H1 (cell line): ENCODE results near the gene PNRC1. TPM values are rescaled to one million over a fixed set of nuclear protein-coding genes. Genes with fewer than 3 reads are reported as not detected.

Source experiments
- CTCF ChIA-PET: fragments of 300-600 bp; sonication (Branson Sonifier 250); formaldehyde crosslinking; loops from one replicate; lab custom pipeline; 2021; ENCODE audit not compliant: partially characterized antibody; lab: Charles Lee
- POLR2A ChIA-PET: fragments of 300-600 bp; sonication (Branson Sonifier 250); formaldehyde crosslinking; loops from one replicate; lab custom pipeline; 2021; ENCODE audit warnings: inconsistent platforms; ENCODE audit not compliant: partially characterized antibody; lab: Charles Lee
- DNase-seq, 2 experiments: peaks; one replicate each; pipeline versions ENCODE4 v3.0.0 to v3.0.0-alpha.2; 2010 to 2022; ENCODE audit warnings: low spot score in 2 of 2, low read depth in 1 of 2, mixed read lengths in 1 of 2
- FAIRE-seq: peaks from 2 replicates; lab custom pipeline; 2011; peaks lifted over from hg19 to GRCh38; lab: Jason Lieb, UNC
- H2AFZ ChIP-seq: 2 replicates; pipeline ENCODE4 v1.8.1; 2012; ENCODE audit warnings: low read length, inconsistent platforms
- H2AK5ac ChIP-seq: 2 replicates; pipeline ENCODE4 v1.6.1; 2013; ENCODE audit warnings: low read depth, low read length
- H2BK120ac ChIP-seq: replicated peaks from 2 replicates; pipeline ENCODE3; 2013; ENCODE audit warnings: low read depth, low read length, inconsistent platforms
- H2BK12ac ChIP-seq: 2 replicates; pipeline ENCODE4 v1.6.1; 2013; ENCODE audit warnings: low read depth, low read length
- H2BK15ac ChIP-seq: 2 replicates; pipeline ENCODE4 v1.6.1; 2013; ENCODE audit warnings: low read length
- H2BK20ac ChIP-seq: 2 replicates; pipeline ENCODE4 v1.6.1; 2013; ENCODE audit warnings: low read length
- H2BK5ac ChIP-seq: 2 replicates; pipeline ENCODE4 v1.6.1; 2013; ENCODE audit warnings: low read depth, low read length
- H3K14ac ChIP-seq: 2 replicates; pipeline ENCODE4 v1.6.1; 2013; ENCODE audit warnings: inconsistent platforms; ENCODE audit not compliant: insufficient read length
- H3K18ac ChIP-seq: 2 replicates; pipeline ENCODE4 v1.6.1; 2013; ENCODE audit warnings: low read length; ENCODE audit errors: extremely low read depth
- H3K23ac ChIP-seq: 2 replicates; pipeline ENCODE4 v1.6.1; 2013; ENCODE audit warnings: inconsistent platforms; ENCODE audit not compliant: insufficient read length
- H3K23me2 ChIP-seq: 2 replicates; pipeline ENCODE4 v1.6.1; 2013; ENCODE audit warnings: low read depth, low read length
- H3K27ac ChIP-seq: 2 replicates; pipeline ENCODE4 v1.6.1; 2011; ENCODE audit warnings: low read depth, low read length, inconsistent platforms
- H3K27me3 ChIP-seq, 4 experiments: replicated peaks in 1 of 4; 1 replicate in 1 of 4; 2 replicates in 3 of 4; pipeline versions ENCODE4 v1.6.1 to v1.8.1; 2011 to 2013; ENCODE audit warnings: low read length in 3 of 4, mild to moderate bottlenecking in 3 of 4, inconsistent platforms in 2 of 4, mixed read lengths in 2 of 4, moderate library complexity in 1 of 4; ENCODE audit not compliant: control insufficient read depth in 3 of 4, insufficient read depth in 3 of 4; ENCODE audit errors: extremely low read depth in 1 of 4
- H3K36me3 ChIP-seq, 4 experiments: 2 replicates each; pipeline versions ENCODE4 v1.6.1 to v1.8.1; 2011 to 2013; ENCODE audit warnings: mild to moderate bottlenecking in 4 of 4, low read length in 3 of 4, moderate library complexity in 2 of 4, control low read depth in 1 of 4, inconsistent platforms in 1 of 4; ENCODE audit not compliant: insufficient read depth in 4 of 4, control insufficient read depth in 2 of 4
- H3K4ac ChIP-seq: replicated peaks from 2 replicates; pipeline ENCODE3; 2013; ENCODE audit warnings: low read length, low read depth, mixed read lengths, inconsistent platforms; ENCODE audit not compliant: insufficient read length
- H3K4me1 ChIP-seq, 4 experiments: replicated peaks in 1 of 4; 1 replicate in 1 of 4; 2 replicates in 3 of 4; pipeline versions ENCODE4 v1.6.1 to v1.8.1; 2011 to 2013; ENCODE audit warnings: low read length in 3 of 4, inconsistent platforms in 2 of 4, mixed read lengths in 1 of 4; ENCODE audit not compliant: insufficient read depth in 4 of 4, control insufficient read depth in 3 of 4
- H3K4me2 ChIP-seq, 2 experiments: 2 replicates each; pipeline versions ENCODE4 v1.6.1 to v1.8.1; 2011 to 2013; ENCODE audit warnings: low read depth in 2 of 2, low read length in 2 of 2, control low read depth in 1 of 2, inconsistent platforms in 1 of 2, mild to moderate bottlenecking in 1 of 2; ENCODE audit not compliant: insufficient read depth in 1 of 2
- H3K4me3 ChIP-seq, 4 experiments: fragments of 200-600, 300-600 bp in 1 of 4; sonication (generic), shearing (Covaris generic), sonication (Bioruptor Twin) in 1 of 4; 2 replicates each; pipeline versions ENCODE4 v1.5.1 to v1.8.1; 2011 to 2016; ENCODE audit warnings: low read length in 4 of 4, low read depth in 3 of 4, control low read depth in 2 of 4, inconsistent platforms in 2 of 4, mild to moderate bottlenecking in 2 of 4, mixed read lengths in 1 of 4, moderate library complexity in 1 of 4; ENCODE audit not compliant: insufficient read depth in 2 of 4; ENCODE audit errors: extremely low read depth in 1 of 4
- H3K56ac ChIP-seq: replicated peaks from 2 replicates; pipeline ENCODE3; 2013; ENCODE audit warnings: low read depth, mild to moderate bottlenecking, mixed read lengths, low read length, inconsistent platforms; ENCODE audit not compliant: insufficient read length
- H3K79me1 ChIP-seq: 2 replicates; pipeline ENCODE4 v1.6.1; 2013; ENCODE audit warnings: low read depth, low read length, control low read depth
- H3K79me2 ChIP-seq, 2 experiments: 2 replicates each; pipeline versions ENCODE4 v1.6.1 to v1.8.1; 2012 to 2013; ENCODE audit warnings: low read length in 2 of 2, mild to moderate bottlenecking in 2 of 2, inconsistent platforms in 1 of 2; ENCODE audit not compliant: insufficient read depth in 2 of 2, control insufficient read depth in 1 of 2
- H3K9ac ChIP-seq, 4 experiments: replicated peaks in 1 of 4; 1 replicate in 1 of 4; 2 replicates in 3 of 4; pipeline versions ENCODE4 v1.6.1 to v1.8.1; 2011 to 2013; ENCODE audit warnings: low read depth in 3 of 4, low read length in 3 of 4, control low read depth in 2 of 4, mild to moderate bottlenecking in 2 of 4, moderate library complexity in 2 of 4, inconsistent platforms in 1 of 4; ENCODE audit errors: extremely low read depth in 1 of 4
- H3K9me3 ChIP-seq, 2 experiments: 2 replicates each; pipeline versions ENCODE4 v1.6.1 to v1.8.1; 2012 to 2013; ENCODE audit warnings: mild to moderate bottlenecking in 2 of 2, moderate library complexity in 2 of 2, control low read depth in 1 of 2, inconsistent platforms in 1 of 2, low read depth in 1 of 2, low read length in 1 of 2, mixed read lengths in 1 of 2; ENCODE audit not compliant: insufficient read depth in 2 of 2
- H4K20me1 ChIP-seq, 2 experiments: replicated peaks in 1 of 2; 2 replicates each; pipeline versions ENCODE3 to v1.8.1; 2011 to 2013; ENCODE audit warnings: inconsistent platforms in 2 of 2, low read length in 2 of 2, mild to moderate bottlenecking in 1 of 2; ENCODE audit not compliant: insufficient read depth in 2 of 2, control insufficient read depth in 1 of 2
- H4K5ac ChIP-seq: 2 replicates; pipeline ENCODE4 v1.6.1; 2013; ENCODE audit warnings: low read length, low read depth, mixed read lengths, inconsistent platforms; ENCODE audit not compliant: insufficient read length
- H4K8ac ChIP-seq: 2 replicates; pipeline ENCODE4 v1.8.0; 2013; ENCODE audit warnings: mild to moderate bottlenecking, moderate library complexity, low read length, inconsistent platforms; ENCODE audit not compliant: insufficient read depth; ENCODE audit errors: extremely low read depth
- H4K91ac ChIP-seq: replicated peaks from 2 replicates; pipeline ENCODE3; 2013; ENCODE audit warnings: low read length, mixed read lengths, inconsistent platforms; ENCODE audit not compliant: insufficient read length
- BCL11A ChIP-seq, 2 experiments: IDR thresholded peaks; one replicate each; pipeline ENCODE4 v1.6.1; 2011; ENCODE audit warnings: low read depth in 2 of 2, low read length in 2 of 2, mild to moderate bottlenecking in 2 of 2
- CHD2 ChIP-seq: IDR thresholded peaks from 2 replicates; pipeline ENCODE4 v1.6.1; 2012; ENCODE audit warnings: low read length, improper control_type of control experiment
- POLR2A ChIP-seq, 2 experiments: IDR thresholded peaks; 1 replicate in 1 of 2; 2 replicates in 1 of 2; pipeline ENCODE4 v1.6.1; 2011; ENCODE audit warnings: low read depth in 2 of 2, low read length in 2 of 2, mild to moderate bottlenecking in 2 of 2; ENCODE audit errors: control extremely low read depth in 1 of 2
- POLR2AphosphoS5 ChIP-seq: IDR thresholded peaks from 2 replicates; pipeline ENCODE4 v1.6.1; 2011; ENCODE audit warnings: low read depth, low read length
- WGBS, 2 experiments: shearing (Covaris generic) in 1 of 2; methylation state at CpG; one replicate each; pipeline versions ENCODE4 v1.1.6 to v1.1.7; 2013 to 2015; ENCODE audit warnings: low lambda C conversion rate in 2 of 2, mixed read lengths in 2 of 2, inconsistent platforms in 1 of 2, low coverage in 1 of 2, missing lambda C conversion rate in 1 of 2; ENCODE audit not compliant: insufficient replicate concordance in 2 of 2, insufficient coverage in 1 of 2, insufficient read length in 1 of 2; ENCODE audit errors: extremely low coverage in 1 of 2, missing lambda C conversion rate in 1 of 2; 5-methylcytosine and 5-hydroxymethylcytosine counted together
- polyA plus RNA-seq, 7 experiments: library from polyadenylated mRNA; depleted of rRNA in 3 of 7; stranded (reverse) in 5 of 7; unstranded in 2 of 7; fragments of >200 nt in 5 of 7; fragments of 200-250 nt in 2 of 7; gene quantifications; 1 replicate in 5 of 7; 2 replicates in 1 of 7; 4 replicates in 1 of 7; pipeline versions ENCODE4 v1.2.1 to v1.2.3, GENCODE V29; 2011 to 2013; ENCODE audit warnings: missing spikeins in 2 of 7, mixed read lengths in 2 of 7
- total RNA-seq: library from RNA; stranded (reverse); fragmentation: NEBNext Ultra II Directional; extraction: Animal tissue kit (Norgen Biotek cat#: 25700); gene quantifications from 2 replicates; pipeline ENCODE4 v1.2.1, GENCODE V29; 2021

Gene PNRC1
- total and polyA plus RNA-seq, 2 of the 8 experiments (the other 6 are each of a cell fraction or from before 2014, with no cell fraction given) = 6.3 to 48.5 TPM

- H2BK5ac ChIP-seq = no peak overlapping the region; the same call in 1 of the 2 replicates
- H3K79me2 ChIP-seq = peaks cover 8 to 27% of the 10 kb centered on the region in 2 experiments; a peak in 3 of 4 replicates
- H4K91ac ChIP-seq = no peak overlapping the region
- H3K27me3 ChIP-seq = no peaks in the 10 kb centered on the region
- H3K4me3 ChIP-seq = peak overlapping the region in 1 of 4 experiments; percentile 11; a peak in 1 of 8 replicates
- H2BK15ac ChIP-seq = no peak overlapping the region
- no peaks in the 10 kb centered on the region for H3K79me1 ChIP-seq
- H3K23ac ChIP-seq = no peak overlapping the region
- H3K9me3 ChIP-seq = no peaks in the 10 kb centered on the region
- H3K36me3 ChIP-seq = peaks cover 0 to 19% (median 3%) of the 10 kb centered on the region in 4 experiments; a peak in 2 of 8 replicates
- no peak overlapping the region for H2AFZ ChIP-seq
- peak overlapping the region; percentile 64; the same call in 1 of the 2 replicates for H2BK12ac ChIP-seq
- H3K56ac ChIP-seq = peak overlapping the region; percentile 19
- no peak overlapping the region for H3K4ac ChIP-seq
- H3K4me2 ChIP-seq = peak overlapping the region; percentile 21 to 56; a peak in 2 of 4 replicates
- no peak overlapping the region for H3K18ac ChIP-seq
- WGBS, 2 experiments = 94% methylated on average over 12 of the region's 12 CpGs; no CpG with 5 or more reads in 1 of the 2 experiments
- peaks cover 8 to 26% (median 13%) of the 10 kb centered on the region in 4 experiments for H3K4me1 ChIP-seq
- H3K14ac ChIP-seq = no peak overlapping the region
- ChIA-PET POLR2A (interaction anchor here (0.6 to 1.6 kb wide), 5 partner anchors 8 to 280 kb away, joined by 3 to 5 read pairs (median 4); partner anchors contain the start of gene UBE2J1), CTCF (interaction anchor here (0.7 to 4.6 kb wide), 3 partner anchors 26 to 103 kb away, joined by 4 to 27 read pairs (median 4); no protein-coding TSS in a partner anchor)
- H4K20me1 ChIP-seq = peaks cover 6 to 8% of the 10 kb centered on the region in 2 experiments
- H2BK20ac ChIP-seq = no peak overlapping the region
- FAIRE-seq (no peak), DNase-seq (no peak)
- no peak overlapping the region for H2BK120ac ChIP-seq
- H3K9ac ChIP-seq = no peak overlapping the region
- TF ChIP-seq POLR2A (IDR thresholded peaks at IDR 0.05; ENCODE audit: control extremely low read depth in 1 of 2, low read depth in 2 of 2, low read length in 2 of 2) = peak in 1 of 2 experiments; percentile 33; a peak in 1 of 3 replicates
- TF ChIP-seq CHD2 = no peak
- TF ChIP-seq BCL11A (IDR thresholded peaks at IDR 0.05; ENCODE audit: low read depth in 2 of 2, low read length in 2 of 2) = no peak
- peak; percentile 9; the same call in 1 of the 2 replicates for TF ChIP-seq POLR2AphosphoS5
- no peak overlapping the region for H4K5ac ChIP-seq
- H2AK5ac ChIP-seq = no peak overlapping the region
- H3K27ac ChIP-seq = no peak overlapping the region
- H4K8ac ChIP-seq = no peak overlapping the region
- peaks cover 4% of the 10 kb centered on the region for H3K23me2 ChIP-seq
These were observed 5.1 kb downstream of the PNRC1 start for GRCh38 chr6:89085409-89086205.
